Cardiac septum (tissue), 1 donor: ENCODE measurements around the gene TUNAR. TPM values are rescaled to one million over a fixed set of nuclear protein-coding genes. Genes with fewer than 3 reads are reported as not detected.

Experiments used
- DNase-seq: peaks from one replicate; pipeline ENCODE4 v3.0.0-alpha.2; 2020; ENCODE audit warnings: low spot score
- intact Hi-C: fragments of 100-400 bp; cut with DNase I; formaldehyde crosslinking; loops from one replicate; pipeline ENCODE4 v1.14.0; 2022
- total RNA-seq: library from RNA; stranded (reverse); fragmentation: NEBNext Ultra II Directional; extraction: Animal tissue kit (Norgen Biotek cat#: 25700); gene quantifications from one replicate; pipeline ENCODE4 v1.2.1, GENCODE V29; 2021
- donor health status: DM: no; HTN: no; CAD: no.

TUNAR gene
- total RNA-seq, 1 donor from 2014 or later: not detected

GRCh38 chr14:95903616-95904107 lies 27.0 kb downstream of the TUNAR start:
- DNase-seq: no peak
- intact Hi-C loops: no loop called here

GRCh38 chr14:95906591-95906990 lies 30.0 kb downstream of the TUNAR start:
- intact Hi-C loops: no loop called here
- DNase-seq: no peak

GRCh38 chr14:95910628-95911027 lies 34.0 kb downstream of the TUNAR start:
- DNase-seq: no peak
- intact Hi-C loops: no loop called here

GRCh38 chr14:95911456-95911855 lies 34.8 kb downstream of the TUNAR start:
- DNase-seq: no peak
- intact Hi-C loops: no loop called here

- intact Hi-C loops: no loop called here
- no peak for DNase-seq
Observed at GRCh38 chr14:95915330-95915729, 38.7 kb downstream of the TUNAR start.

- intact Hi-C loops: no loop called here
- no peak for DNase-seq
Observed at GRCh38 chr14:95918466-95918865, 41.8 kb downstream of the TUNAR start.

GRCh38 chr14:95920769-95921438 lies 44.3 kb downstream of the TUNAR start:
- intact Hi-C loops: no loop called here

GRCh38 chr14:95922080-95922479 lies 45.4 kb downstream of the TUNAR start:
- intact Hi-C loops: no loop called here
- no peak for DNase-seq

More at GRCh38 chr14:95920769-95921438, 44.3 kb downstream of the TUNAR start:
- DNase-seq: no peak

- intact Hi-C loops: no loop called here
- no peak for DNase-seq
Observed at GRCh38 chr14:95928751-95929150, 52.1 kb downstream of the TUNAR start.

GRCh38 chr14:95931384-95931783 lies 54.8 kb downstream of the TUNAR start:
- no peak for DNase-seq
- intact Hi-C loops: no loop called here

GRCh38 chr14:95935228-95935822 lies 58.7 kb downstream of the TUNAR start:
- intact Hi-C loops: no loop called here
- no peak for DNase-seq

GRCh38 chr14:95936041-95936440 lies 59.4 kb downstream of the TUNAR start:
- no peak for DNase-seq
- intact Hi-C loops: no loop called here

GRCh38 chr14:95939335-95939734 lies 62.7 kb downstream of the TUNAR start:
- no peak for DNase-seq
- intact Hi-C loops: no loop called here

- intact Hi-C loops: no loop called here
- DNase-seq: no peak
Observed at GRCh38 chr14:95941897-95942296, 65.3 kb downstream of the TUNAR start.

GRCh38 chr14:95943699-95944098 lies 67.1 kb downstream of the TUNAR start:
- no peak for DNase-seq

GRCh38 chr14:95944462-95944861 lies 67.8 kb downstream of the TUNAR start:
- DNase-seq: no peak
- intact Hi-C loops: no loop called here

More at GRCh38 chr14:95943699-95944098, 67.1 kb downstream of the TUNAR start:
- intact Hi-C loops: no loop called here

GRCh38 chr14:95946867-95947266 lies 70.2 kb downstream of the TUNAR start:
- DNase-seq: no peak
- intact Hi-C loops: no loop called here

- intact Hi-C loops: no loop called here
- no peak for DNase-seq
Observed at GRCh38 chr14:95948558-95948981, 71.9 kb downstream of the TUNAR start.

GRCh38 chr14:95951359-95951758 lies 74.7 kb downstream of the TUNAR start:
- no peak for DNase-seq
- intact Hi-C loops: no loop called here

GRCh38 chr14:95953111-95953724 lies 76.6 kb downstream of the TUNAR start:
- DNase-seq: no peak
- intact Hi-C loops: no loop called here
